ENCODE measurements around the gene NBEAL1.

GRCh38 chr2:203105996-203106395 is 91.3 kb downstream of the NBEAL1 start:
- no peak for TF ChIP-seq CTCF (IDR thresholded peaks at IDR 0.05)
- TF ChIP-seq POLR2A (IDR thresholded peaks at IDR 0.05) = no peak

Measured in ovary (tissue), 3 donors.